NCI-H345 treated with DMSO at 0.1 percent for 48 hours (cell line): ENCODE measurements around the gene NREP.

Experiments
- DNase-seq: peaks from one replicate; lab custom pipeline; 2025; ENCODE audit not compliant: unreplicated experiment; lab: John Stamatoyannopoulos, UW

The NREP gene

GRCh38 chr5:111765613-111766571 lies 8.9 kb upstream of the NREP start:
- no peak for DNase-seq

- DNase-seq: no peak
Measured at GRCh38 chr5:111764019-111764418, 7.0 kb upstream of the NREP start.

GRCh38 chr5:111762895-111763294 lies 5.9 kb upstream of the NREP start:
- DNase-seq: no peak

- DNase-seq: no peak
Measured at GRCh38 chr5:111758284-111758628, 1.3 kb upstream of the NREP start.

- DNase-seq: peak; percentile 56
Measured at GRCh38 chr5:111757355-111758283, 625 bp upstream of the NREP start.

- no peak for DNase-seq
Measured at GRCh38 chr5:111755942-111756381, 1.0 kb downstream of the NREP start.

GRCh38 chr5:111755345-111755941 lies 1.6 kb downstream of the NREP start:
- DNase-seq: no peak

GRCh38 chr5:111753884-111754589 lies 3.0 kb downstream of the NREP start:
- DNase-seq: no peak

GRCh38 chr5:111752426-111752965 lies 4.5 kb downstream of the NREP start:
- no peak for DNase-seq

GRCh38 chr5:111749303-111750026 lies 7.5 kb downstream of the NREP start:
- no peak for DNase-seq

GRCh38 chr5:111748304-111748763 lies 8.7 kb downstream of the NREP start:
- DNase-seq: no peak

GRCh38 chr5:111747337-111747736 lies 9.7 kb downstream of the NREP start:
- no peak for DNase-seq

GRCh38 chr5:111746791-111747190 lies 10.2 kb downstream of the NREP start:
- DNase-seq: no peak

GRCh38 chr5:111745075-111745739 lies 11.8 kb downstream of the NREP start:
- DNase-seq: no peak

- DNase-seq: no peak
Measured at GRCh38 chr5:111744455-111744854, 12.5 kb downstream of the NREP start.

- DNase-seq: no peak
Measured at GRCh38 chr5:111743988-111744387, 13.0 kb downstream of the NREP start.

- no peak for DNase-seq
Measured at GRCh38 chr5:111743512-111743911, 13.5 kb downstream of the NREP start.

- no peak for DNase-seq
Measured at GRCh38 chr5:111742177-111742994, 14.6 kb downstream of the NREP start.
